ENCODE data around the gene EMP1.
A peak's percentile ranks its signal among the peaks of the same experiment; 100 is the strongest.

The EMP1 gene

GRCh38 chr12:13222076-13222475, 25.6 kb downstream of the EMP1 start:
- peak; percentile 23 for DNase-seq (ENCODE audit: low spot score)

DNA sequence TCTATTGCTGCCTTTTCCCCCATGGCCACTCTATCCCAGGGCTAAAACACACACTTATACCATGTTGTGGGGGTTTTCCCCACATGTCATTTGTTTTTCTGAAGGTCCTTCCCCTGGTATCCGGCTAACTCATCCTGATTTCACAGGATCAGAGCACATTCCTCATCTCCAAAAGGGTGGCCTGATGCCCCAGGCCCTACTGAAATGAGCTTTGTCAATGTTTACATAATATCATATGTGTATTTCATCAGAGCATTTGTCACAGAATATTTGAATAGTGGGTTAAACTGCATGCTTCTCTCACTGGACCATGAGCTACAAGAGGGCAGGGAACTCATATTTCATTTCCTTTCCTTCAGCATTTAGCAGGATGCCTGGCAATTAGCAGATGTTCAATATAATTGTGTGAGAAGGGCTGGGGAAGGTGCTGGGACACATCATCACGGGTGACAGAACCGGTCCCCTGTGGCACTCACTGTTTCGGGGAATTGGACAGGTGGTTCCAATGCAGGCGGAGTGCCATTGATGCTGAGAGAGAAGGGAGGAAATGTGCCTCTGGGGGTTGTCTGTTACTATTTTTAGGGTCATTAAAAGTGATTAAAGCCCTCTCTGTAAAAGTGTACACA, 26.8 kb downstream of the EMP1 start:
- DNase-seq (ENCODE audit: low spot score) = peak; percentile 54

DNA sequence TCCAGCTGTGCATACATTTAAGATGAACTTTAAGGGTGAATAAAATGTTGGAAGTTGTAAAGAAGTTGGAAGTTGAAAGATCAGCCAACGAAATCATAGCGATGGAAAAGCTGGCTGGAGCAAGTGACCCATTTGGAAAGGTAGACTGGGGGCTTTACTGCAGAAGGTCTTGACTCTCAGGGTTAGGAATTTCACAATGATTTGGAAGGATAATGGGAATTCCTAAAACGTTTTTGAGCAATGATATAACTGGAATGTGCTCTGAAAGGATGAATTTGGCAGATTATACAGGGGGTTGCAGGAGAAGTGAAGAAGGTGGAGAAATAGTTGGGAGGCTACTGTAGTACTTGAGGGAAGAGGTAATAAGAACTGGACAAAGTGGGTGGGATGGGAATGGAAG, 27.4 kb downstream of the EMP1 start:
- DNase-seq (ENCODE audit: low spot score) = peak; percentile 12

- peak; percentile 28 for DNase-seq (ENCODE audit: low spot score)
Observed at GRCh38 chr12:13227191-13227590, 30.7 kb downstream of the EMP1 start.

- peak; percentile 49 for DNase-seq (ENCODE audit: low spot score)
Observed at GRCh38 chr12:13228579-13228978, 32.1 kb downstream of the EMP1 start.

- peak; percentile 12 for DNase-seq (ENCODE audit: low spot score)
Observed at GRCh38 chr12:13229504-13229903, 33.0 kb downstream of the EMP1 start.

DNA sequence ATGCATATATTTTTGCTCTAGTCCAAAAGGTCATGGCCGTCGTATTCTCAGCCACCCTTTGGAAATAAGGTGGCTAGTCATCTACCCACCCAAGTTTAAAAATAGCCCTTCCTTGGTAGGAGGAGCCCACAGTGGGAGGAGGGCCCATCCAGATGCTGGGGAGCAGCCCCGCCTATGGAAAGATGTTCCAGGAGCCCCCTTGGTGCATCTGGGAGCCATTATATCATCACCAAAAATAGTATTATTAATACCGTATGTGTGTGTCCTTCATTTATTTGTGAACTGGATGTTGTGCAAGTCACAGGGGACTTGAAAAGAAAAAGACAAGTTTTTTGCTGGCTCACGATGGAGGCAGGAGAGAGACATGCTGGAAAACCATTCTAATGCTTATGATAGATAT, 34.0 kb downstream of the EMP1 start:
- peak; percentile 63 for DNase-seq (ENCODE audit: low spot score)

- no peak for DNase-seq (ENCODE audit: low spot score)
Observed at GRCh38 chr12:13233830-13234641, 37.5 kb downstream of the EMP1 start.

DNA sequence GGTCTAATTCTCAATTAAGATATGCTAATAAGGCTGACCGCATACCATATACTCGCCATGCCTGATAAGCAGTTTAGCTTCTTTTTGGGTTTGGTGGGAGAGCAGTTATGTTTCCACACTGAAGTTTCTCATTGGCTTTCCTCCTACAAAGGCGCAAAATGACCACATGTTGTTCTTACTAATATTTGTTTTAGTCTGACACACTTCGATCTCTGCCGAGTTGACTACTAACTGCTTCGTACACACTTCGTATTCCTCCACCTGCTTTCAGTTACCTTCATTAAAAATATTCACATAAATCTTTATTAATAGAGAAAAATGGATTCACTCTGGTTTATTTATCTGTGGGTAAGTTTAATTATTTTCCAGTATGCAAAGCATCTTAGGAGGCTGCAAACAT, 41.7 kb downstream of the EMP1 start:
- DNase-seq (ENCODE audit: low spot score) = no peak

DNA sequence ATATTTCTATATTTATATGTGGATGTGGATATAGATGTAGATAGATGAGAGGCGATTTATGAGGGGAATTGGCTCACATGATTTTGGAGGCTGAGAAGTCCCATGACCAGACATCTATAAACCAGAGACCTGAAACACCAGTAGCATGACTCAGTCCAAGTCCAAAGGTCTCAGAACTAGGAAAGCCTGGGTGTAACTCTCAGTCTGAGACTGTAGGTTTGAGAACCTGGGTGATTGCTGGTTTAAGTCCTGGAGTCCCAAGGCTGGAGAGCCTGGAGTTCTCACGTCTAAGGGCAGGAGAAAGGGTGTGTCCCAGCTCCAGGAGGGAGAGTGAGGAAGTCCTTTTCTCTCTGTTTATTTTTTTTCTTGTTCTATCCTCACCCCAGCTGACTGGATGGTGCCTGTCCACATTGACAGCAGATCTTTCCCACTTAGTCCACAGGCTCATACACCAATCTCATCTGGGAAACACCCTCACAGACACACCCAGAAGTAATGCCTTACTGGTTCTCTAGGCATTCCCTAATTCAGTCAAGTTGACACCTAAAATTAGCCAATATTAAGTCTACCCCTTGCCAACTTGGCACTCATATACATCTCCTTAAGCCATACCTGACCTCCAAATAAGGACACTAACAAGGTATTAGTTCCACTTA, 45.4 kb downstream of the EMP1 start:
- no peak for DNase-seq (ENCODE audit: low spot score)

DNA sequence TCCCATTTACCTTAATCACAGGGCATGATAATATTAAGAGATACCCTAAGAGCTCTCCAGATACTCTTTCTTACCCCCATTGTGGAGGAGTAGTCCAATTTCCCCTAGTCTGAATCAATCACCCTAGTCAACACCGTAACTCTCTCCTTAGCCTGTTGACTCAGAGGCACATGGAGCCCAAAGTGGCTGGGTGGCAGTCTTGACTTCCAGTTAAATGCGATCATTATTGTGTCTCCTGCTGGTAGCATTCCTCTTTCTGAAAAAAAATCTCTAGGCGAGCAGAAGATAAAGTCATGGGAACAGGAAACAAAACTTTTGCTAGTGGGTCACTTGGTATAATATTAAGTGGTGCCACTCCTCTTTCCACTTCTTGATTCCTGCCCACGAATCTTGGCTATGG, 46.4 kb downstream of the EMP1 start:
- DNase-seq (ENCODE audit: low spot score) = no peak

- no peak for DNase-seq (ENCODE audit: low spot score)
Observed at GRCh38 chr12:13243516-13244070, 47.1 kb downstream of the EMP1 start.

DNA sequence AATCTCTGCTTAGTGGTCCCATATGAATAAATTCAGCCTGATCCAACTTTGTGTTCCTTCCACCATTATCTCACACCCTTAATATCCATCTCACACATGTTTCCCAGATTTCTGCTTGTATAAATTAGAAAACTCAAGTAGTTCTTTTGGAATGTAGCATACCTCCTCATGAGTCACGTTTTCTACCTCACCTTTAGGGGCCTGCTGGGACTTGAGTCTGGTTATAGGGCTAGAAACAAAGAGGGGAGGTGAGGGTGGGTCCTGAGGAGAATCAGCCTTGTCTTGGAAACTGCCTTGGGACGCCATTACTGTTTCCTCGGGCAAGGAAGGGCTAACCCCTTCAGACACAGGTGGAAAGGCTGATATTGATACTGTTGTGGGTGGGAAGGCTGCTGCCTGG, 51.1 kb downstream of the EMP1 start:
- DNase-seq (ENCODE audit: low spot score) = no peak

DNA sequence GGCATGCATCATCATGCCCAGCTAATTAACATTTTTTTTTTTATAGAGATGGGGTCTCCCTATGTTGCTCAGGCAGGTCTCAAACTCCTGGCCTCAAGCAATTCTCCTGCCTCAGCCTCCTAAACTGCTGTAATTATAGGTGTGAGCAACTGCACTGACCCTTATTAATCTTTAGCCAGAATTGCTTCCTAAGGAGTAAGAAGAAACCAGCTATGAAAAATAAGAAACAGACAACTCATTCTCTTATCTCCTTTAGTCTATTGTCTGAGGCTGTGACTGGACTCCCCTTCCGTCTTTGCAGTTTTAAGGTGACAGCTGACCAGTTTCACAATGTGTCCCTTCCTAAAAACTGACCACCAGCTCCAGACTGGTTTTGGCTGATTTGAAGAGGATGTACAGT, 52.4 kb downstream of the EMP1 start:
- no peak for DNase-seq (ENCODE audit: low spot score)

DNA sequence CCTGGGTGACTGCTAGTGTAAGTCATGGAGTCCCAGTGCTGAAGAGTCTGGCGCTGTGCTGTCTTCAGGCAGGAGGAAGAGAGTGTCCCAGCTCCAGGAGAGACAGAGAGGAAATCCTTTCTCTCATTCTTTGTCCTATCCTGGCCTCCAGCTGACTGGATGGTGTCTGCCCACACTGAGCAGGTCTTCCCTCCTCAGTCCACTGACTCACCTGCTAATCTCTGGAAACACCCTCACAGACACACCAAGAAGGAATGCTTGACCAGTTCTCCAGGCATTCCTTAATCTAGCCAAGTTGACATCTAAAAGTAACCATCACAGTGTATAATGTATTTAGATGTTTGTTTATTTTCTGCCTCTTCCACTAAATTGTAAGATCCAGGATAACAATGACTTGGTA, 53.9 kb downstream of the EMP1 start:
- no peak for DNase-seq (ENCODE audit: low spot score)

- no peak for DNase-seq (ENCODE audit: low spot score)
Observed at GRCh38 chr12:13251521-13251920, 55.0 kb downstream of the EMP1 start.

DNA sequence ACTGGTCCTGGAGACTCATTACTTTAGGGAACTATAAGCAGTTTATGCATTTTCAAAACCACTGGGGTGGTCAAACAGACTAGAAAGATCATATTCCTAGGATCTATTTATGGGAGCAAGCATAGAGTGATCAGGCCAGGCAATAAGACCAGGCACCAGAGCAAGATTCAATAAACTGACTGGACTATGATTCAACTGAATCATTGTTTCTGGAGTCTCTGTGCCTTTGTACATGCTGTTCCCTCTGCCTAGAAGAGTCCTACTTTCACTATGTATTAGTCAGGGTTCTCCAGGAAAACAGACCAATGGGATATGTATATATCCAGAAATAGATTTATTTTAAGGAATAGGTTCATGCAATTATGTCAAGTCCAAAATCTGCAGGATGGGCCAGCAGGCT, 55.5 kb downstream of the EMP1 start:
- no peak for DNase-seq (ENCODE audit: low spot score)

GRCh38 chr12:13252616-13253015, 56.1 kb downstream of the EMP1 start:
- no peak for DNase-seq (ENCODE audit: low spot score)

- no peak for DNase-seq (ENCODE audit: low spot score)
Observed at GRCh38 chr12:13253966-13254760, 57.6 kb downstream of the EMP1 start.

GRCh38 chr12:13255792-13256691, 59.5 kb downstream of the EMP1 start:
- peak; percentile 94 for DNase-seq (ENCODE audit: low spot score)

DNA sequence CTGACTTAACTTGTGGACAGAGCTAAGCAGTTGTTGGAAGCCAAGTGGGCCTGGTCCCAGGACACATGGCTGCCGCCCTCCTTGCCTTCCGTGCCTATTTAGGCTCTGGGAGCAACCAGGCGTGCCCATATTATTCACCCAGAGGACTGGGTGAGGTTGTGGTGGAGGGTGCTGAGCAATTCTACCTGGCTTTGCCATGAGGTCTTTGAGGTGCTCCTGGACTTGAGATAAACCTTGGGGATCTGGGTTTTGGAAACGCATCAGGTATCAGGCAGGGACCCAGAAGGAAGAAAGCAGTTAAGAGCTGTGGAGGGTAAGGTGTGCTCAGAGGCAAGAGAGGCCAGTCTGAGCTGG, 60.1 kb downstream of the EMP1 start:
- no peak for DNase-seq (ENCODE audit: low spot score)
